ENCODE measurements around the gene HOMER2. TPM values are rescaled to one million over a fixed set of nuclear protein-coding genes. Genes with fewer than 3 reads are reported as not detected.

Gene HOMER2
- total RNA-seq, 1 donor from 2014 or later = 32.1 TPM

GRCh38 chr15:82849556-82850512, 102.7 kb downstream of the HOMER2 start:
- peak; percentile 88 for DNase-seq
- Mint-ChIP-seq H3K9me3 (no peaks in the 10 kb centered on the region), H3K27ac (no peak overlapping the region), H3K4me1 (peaks cover 11% of the 10 kb centered on the region), H3K36me3 (ENCODE audit: low read depth) (peaks cover 4% of the 10 kb centered on the region), H3K4me3 (no peak overlapping the region), H3K27me3 (peaks cover 9% of the 10 kb centered on the region)
- intact Hi-C loops (cut with micrococcal nuclease) = loop anchor here (1.0 to 5.0 kb wide), 2 partner anchors 137 to 150 kb away; partner anchors contain the start of gene RAMAC

- Mint-ChIP-seq H3K4me1 (peaks cover 14% of the 10 kb centered on the region), H3K36me3 (ENCODE audit: low read depth) (peaks cover 6% of the 10 kb centered on the region), H3K4me3 (no peak overlapping the region), H3K27ac (no peak overlapping the region), H3K27me3 (peaks cover 15% of the 10 kb centered on the region), H3K9me3 (no peaks in the 10 kb centered on the region)
- intact Hi-C loops (cut with micrococcal nuclease) = loop anchor here (5.0 kb wide), 1 partner anchor 139 kb away; the partner anchor contains the start of gene RAMAC
- no peak for DNase-seq
These were observed 104.1 kb downstream of the HOMER2 start for GRCh38 chr15:82848241-82848993.

- Mint-ChIP-seq H3K27ac (no peak overlapping the region), H3K4me3 (no peak overlapping the region), H3K36me3 (ENCODE audit: low read depth) (peaks cover 8% of the 10 kb centered on the region), H3K9me3 (no peaks in the 10 kb centered on the region), H3K4me1 (peaks cover 14% of the 10 kb centered on the region), H3K27me3 (peaks cover 15% of the 10 kb centered on the region)
- DNase-seq = no peak
- intact Hi-C loops (cut with micrococcal nuclease) = loop anchor here (5.0 kb wide), 1 partner anchor 140 kb away; the partner anchor contains the start of gene RAMAC
These were observed 104.8 kb downstream of the HOMER2 start for GRCh38 chr15:82847703-82848102.

- no peak for DNase-seq
- H3K4me3 Mint-ChIP-seq = no peak overlapping the region
- intact Hi-C loops (cut with micrococcal nuclease) = loop anchor here (5.0 kb wide), 1 partner anchor 141 kb away; the partner anchor contains the start of gene RAMAC
- H3K27ac Mint-ChIP-seq = no peak overlapping the region
- peaks cover 14% of the 10 kb centered on the region for H3K4me1 Mint-ChIP-seq
- H3K9me3 Mint-ChIP-seq = no peaks in the 10 kb centered on the region
- peaks cover 15% of the 10 kb centered on the region for H3K27me3 Mint-ChIP-seq
- H3K36me3 Mint-ChIP-seq (ENCODE audit: low read depth) = peaks cover 7% of the 10 kb centered on the region
These were observed 105.9 kb downstream of the HOMER2 start for GRCh38 chr15:82846621-82847020.

DNA sequence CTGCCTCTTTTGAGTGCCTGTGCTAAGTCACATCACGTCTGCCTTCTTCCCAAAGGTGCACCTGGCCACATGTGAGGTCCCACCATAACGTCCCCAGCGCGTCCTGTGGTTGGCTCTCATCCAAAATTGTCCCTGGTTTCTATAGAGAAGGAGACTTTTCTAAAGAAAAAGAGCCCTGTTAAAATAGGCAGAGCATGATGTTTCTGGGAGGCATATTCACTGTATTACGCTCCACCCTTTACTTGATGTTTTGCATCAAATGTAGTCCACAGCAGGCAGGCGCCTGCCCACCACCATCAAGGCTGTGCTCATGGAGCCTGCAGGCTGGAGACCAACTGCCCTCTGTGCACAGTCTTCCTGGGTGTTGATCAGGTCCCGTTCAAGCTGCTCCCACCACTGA, 106.8 kb downstream of the HOMER2 start:
- intact Hi-C loops (cut with micrococcal nuclease) = loop anchor here (5.0 kb wide), 1 partner anchor 142 kb away; the partner anchor contains the start of gene RAMAC
- Mint-ChIP-seq H3K4me3 (no peak overlapping the region), H3K4me1 (peaks cover 14% of the 10 kb centered on the region), H3K27ac (no peak overlapping the region), H3K36me3 (ENCODE audit: low read depth) (peaks cover 7% of the 10 kb centered on the region), H3K9me3 (no peaks in the 10 kb centered on the region), H3K27me3 (peaks cover 15% of the 10 kb centered on the region)
- peak; percentile 44 for DNase-seq

DNA sequence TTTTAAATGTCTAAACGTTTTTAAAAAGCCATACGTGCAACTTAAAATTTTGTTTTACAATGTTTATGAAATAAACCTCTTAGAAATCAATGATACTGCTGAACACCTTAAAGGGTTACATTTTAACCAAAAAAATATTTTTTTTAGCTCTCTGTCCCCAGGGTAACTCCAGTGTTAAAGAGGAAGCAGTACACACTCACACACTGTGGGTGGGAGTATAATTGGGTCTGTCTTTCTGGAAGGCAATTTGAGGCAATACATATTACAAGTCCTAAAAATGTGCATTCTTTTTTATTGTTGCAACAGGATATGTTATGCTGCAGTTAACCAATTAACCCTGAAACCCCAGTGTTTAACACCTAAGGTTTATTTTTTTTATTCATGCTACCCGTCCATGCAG, 109.0 kb downstream of the HOMER2 start:
- Mint-ChIP-seq H3K9me3 (no peaks in the 10 kb centered on the region), H3K36me3 (ENCODE audit: low read depth) (peaks cover 9% of the 10 kb centered on the region), H3K4me3 (no peak overlapping the region), H3K27ac (no peak overlapping the region), H3K27me3 (peaks cover 17% of the 10 kb centered on the region), H3K4me1 (peaks cover 7% of the 10 kb centered on the region)
- no peak for DNase-seq
- intact Hi-C loops (cut with micrococcal nuclease) = no loop called here

DNA sequence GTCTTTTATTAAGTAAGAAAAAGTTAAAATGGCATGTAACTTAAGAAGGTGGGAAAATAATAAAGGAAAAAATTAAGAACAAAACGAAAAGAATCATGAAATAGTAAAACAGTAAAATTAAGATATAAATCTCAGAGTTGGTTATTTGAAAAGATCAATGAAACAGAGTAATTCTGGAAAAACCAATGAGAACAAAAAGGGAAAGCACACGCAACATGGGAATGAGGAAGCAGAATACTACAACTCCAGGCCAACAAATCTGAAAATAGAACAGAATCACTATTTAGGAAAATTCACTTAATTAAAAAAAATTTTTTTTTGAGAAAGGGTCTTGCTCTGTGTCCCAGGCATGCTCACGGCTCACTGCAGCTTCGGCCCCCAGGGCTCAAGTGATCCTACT, 112.4 kb downstream of the HOMER2 start:
- H3K36me3 Mint-ChIP-seq (ENCODE audit: low read depth) = peaks cover 39% of the 10 kb centered on the region
- intact Hi-C loops (cut with micrococcal nuclease) = no loop called here
- peaks cover 11% of the 10 kb centered on the region for H3K27me3 Mint-ChIP-seq
- no peak overlapping the region for H3K4me3 Mint-ChIP-seq
- no peak overlapping the region for H3K27ac Mint-ChIP-seq
- peaks cover 6% of the 10 kb centered on the region for H3K4me1 Mint-ChIP-seq
- no peak for DNase-seq
- no peaks in the 10 kb centered on the region for H3K9me3 Mint-ChIP-seq

- no peaks in the 10 kb centered on the region for H3K9me3 Mint-ChIP-seq
- H3K27me3 Mint-ChIP-seq = peaks cover 5% of the 10 kb centered on the region
- no peak overlapping the region for H3K4me3 Mint-ChIP-seq
- H3K4me1 Mint-ChIP-seq = peaks cover 2% of the 10 kb centered on the region
- peak; percentile 33 for DNase-seq
- H3K27ac Mint-ChIP-seq = no peak overlapping the region
- intact Hi-C loops (cut with micrococcal nuclease) = no loop called here
- H3K36me3 Mint-ChIP-seq (ENCODE audit: low read depth) = peaks cover 44% of the 10 kb centered on the region
These were observed 113.4 kb downstream of the HOMER2 start for GRCh38 chr15:82839136-82839535.

GRCh38 chr15:82838096-82838735, 114.3 kb downstream of the HOMER2 start:
- intact Hi-C loops (cut with micrococcal nuclease) = no loop called here
- Mint-ChIP-seq H3K36me3 (ENCODE audit: low read depth) (peaks cover 52% of the 10 kb centered on the region), H3K27ac (no peak overlapping the region), H3K4me3 (no peak overlapping the region), H3K9me3 (no peaks in the 10 kb centered on the region), H3K4me1 (peaks cover 4% of the 10 kb centered on the region), H3K27me3 (peaks cover 2% of the 10 kb centered on the region)
- peak; percentile 50 for DNase-seq

GRCh38 chr15:82835391-82835917, 117.1 kb downstream of the HOMER2 start:
- Mint-ChIP-seq H3K36me3 (ENCODE audit: low read depth) (peaks cover 73% of the 10 kb centered on the region), H3K27ac (peak overlapping the region; percentile 29), H3K4me1 (peaks cover 31% of the 10 kb centered on the region), H3K9me3 (no peaks in the 10 kb centered on the region), H3K27me3 (peaks cover 2% of the 10 kb centered on the region), H3K4me3 (no peak overlapping the region)
- intact Hi-C loops (cut with micrococcal nuclease) = no loop called here
- peak; percentile 52 for DNase-seq

DNA sequence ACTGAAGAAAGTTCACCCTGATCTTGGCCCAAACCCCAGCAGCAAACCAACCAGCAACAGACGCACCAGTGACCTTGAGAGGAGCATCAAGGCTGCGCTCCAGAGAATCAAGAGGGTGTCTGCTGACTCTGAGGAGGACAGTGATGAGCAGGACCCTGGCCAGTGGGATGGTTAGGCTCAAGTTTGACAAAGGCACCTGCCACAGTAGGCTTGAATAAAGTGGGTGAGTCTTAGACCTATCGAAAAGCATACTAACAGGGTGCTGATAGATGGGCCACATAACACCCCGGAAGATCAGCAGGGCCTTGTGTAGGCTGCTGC, 119.2 kb downstream of the HOMER2 start:
- no peaks in the 10 kb centered on the region for H3K27me3 Mint-ChIP-seq
- peak overlapping the region; percentile 65 for H3K4me3 Mint-ChIP-seq

GRCh38 chr15:82832601-82833361, 119.7 kb downstream of the HOMER2 start:
- Mint-ChIP-seq H3K27me3 (no peaks in the 10 kb centered on the region), H3K4me3 (peak overlapping the region; percentile 65), H3K9me3 (no peaks in the 10 kb centered on the region), H3K27ac (peak overlapping the region; percentile 95), H3K36me3 (ENCODE audit: low read depth) (peaks cover 86% of the 10 kb centered on the region), H3K4me1 (peaks cover 40% of the 10 kb centered on the region)
- intact Hi-C loops (cut with micrococcal nuclease) = loop anchor here (1.0 to 5.0 kb wide), 3 partner anchors 21 to 370 kb away; partner anchors contain the start of gene C15orf40
- peak; percentile 80 for DNase-seq

More for the DNA sequence above, 119.2 kb downstream of the HOMER2 start:
- DNase-seq = peak; percentile 54
- no peaks in the 10 kb centered on the region for H3K9me3 Mint-ChIP-seq
- H3K36me3 Mint-ChIP-seq (ENCODE audit: low read depth) = peaks cover 86% of the 10 kb centered on the region
- intact Hi-C loops (cut with micrococcal nuclease) = loop anchor here (5.0 kb wide), 2 partner anchors 179 to 369 kb away; partner anchors contain the start of gene C15orf40
- peak overlapping the region; percentile 95 for H3K27ac Mint-ChIP-seq
- peaks cover 38% of the 10 kb centered on the region for H3K4me1 Mint-ChIP-seq
